ENCODE results near the gene C1orf167.
A peak's percentile ranks its signal among the peaks of the same experiment; 100 is the strongest.

Gene C1orf167

DNA sequence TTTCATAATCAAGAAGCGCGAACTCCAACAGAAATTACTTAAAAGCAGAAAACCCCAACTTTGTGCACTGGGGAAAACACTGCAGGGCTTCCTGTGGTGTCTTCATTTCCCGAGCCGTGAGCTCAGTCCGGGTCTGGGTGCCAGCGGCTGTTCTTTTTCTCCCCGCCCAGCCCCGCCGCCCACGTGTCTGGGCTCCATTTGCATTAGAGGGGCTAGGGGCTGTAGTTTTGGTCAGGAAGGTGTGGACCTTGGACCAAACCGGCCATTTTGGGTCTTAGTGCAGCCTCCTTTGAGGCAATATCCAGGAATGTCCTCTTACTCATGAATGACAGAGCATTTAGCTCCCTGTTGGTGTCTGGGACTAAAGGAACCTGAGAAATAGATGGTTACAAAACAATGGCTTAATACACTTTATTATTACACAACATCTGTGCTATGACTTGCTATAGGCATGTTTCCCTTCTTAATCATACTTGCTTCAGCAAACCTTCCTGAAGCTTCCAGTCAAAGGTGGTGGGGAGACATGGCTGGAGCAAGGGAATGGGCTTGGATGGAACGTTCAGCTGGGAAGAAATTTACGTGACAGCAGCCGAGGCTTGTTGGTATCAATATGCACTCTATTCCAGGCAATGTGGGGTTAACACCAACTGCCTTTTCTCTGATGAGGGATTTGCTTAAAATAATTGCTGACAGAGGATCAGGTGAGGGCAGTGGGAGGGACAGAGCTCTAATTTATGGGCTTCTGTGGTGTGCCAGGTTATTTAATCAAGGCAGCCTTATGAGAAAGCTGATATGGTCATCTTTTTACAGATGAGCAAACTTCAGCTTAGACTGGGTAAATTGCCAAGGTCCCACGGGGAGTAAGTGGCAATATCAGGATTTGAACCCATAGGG, 25.0 kb upstream of the C1orf167 start:
- DNase-seq: peak; percentile 97

GRCh38 chr1:11738096-11738495, 23.9 kb upstream of the C1orf167 start:
- DNase-seq: no peak

GRCh38 chr1:11738783-11739182, 23.2 kb upstream of the C1orf167 start:
- DNase-seq: peak; percentile 65

GRCh38 chr1:11740258-11741192, 21.5 kb upstream of the C1orf167 start:
- peak; percentile 93 for DNase-seq

- no peak for DNase-seq
Observed at GRCh38 chr1:11741482-11741881, 20.5 kb upstream of the C1orf167 start.

- no peak for DNase-seq
Observed at GRCh38 chr1:11741919-11742558, 20.0 kb upstream of the C1orf167 start.

- no peak for DNase-seq
Observed at GRCh38 chr1:11744287-11744686, 17.7 kb upstream of the C1orf167 start.

DNA sequence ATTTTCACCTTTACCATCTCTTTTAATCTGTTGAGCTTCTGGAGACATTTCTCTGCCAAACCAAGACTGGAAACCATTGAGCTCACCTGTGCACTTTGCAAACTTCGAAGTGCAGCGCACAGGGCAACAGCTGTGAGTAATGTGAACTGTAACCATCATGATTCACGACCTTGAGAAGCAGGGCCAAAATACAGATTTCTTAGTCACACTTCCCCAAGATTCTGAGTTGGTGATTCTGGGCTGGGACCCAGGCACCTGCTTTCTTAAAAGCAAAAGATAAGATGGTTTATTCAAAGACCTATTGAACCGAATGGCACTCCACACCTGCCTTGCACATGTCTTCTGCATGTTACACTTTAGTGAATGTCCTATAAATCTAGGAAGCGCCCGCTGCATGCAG, 15.9 kb upstream of the C1orf167 start:
- no peak for DNase-seq

GRCh38 chr1:11746795-11747487, 15.1 kb upstream of the C1orf167 start:
- no peak for DNase-seq

- no peak for DNase-seq
Observed at GRCh38 chr1:11748294-11749202, 13.4 kb upstream of the C1orf167 start.

GRCh38 chr1:11749203-11749689, 12.7 kb upstream of the C1orf167 start:
- peak; percentile 10 for DNase-seq

DNA sequence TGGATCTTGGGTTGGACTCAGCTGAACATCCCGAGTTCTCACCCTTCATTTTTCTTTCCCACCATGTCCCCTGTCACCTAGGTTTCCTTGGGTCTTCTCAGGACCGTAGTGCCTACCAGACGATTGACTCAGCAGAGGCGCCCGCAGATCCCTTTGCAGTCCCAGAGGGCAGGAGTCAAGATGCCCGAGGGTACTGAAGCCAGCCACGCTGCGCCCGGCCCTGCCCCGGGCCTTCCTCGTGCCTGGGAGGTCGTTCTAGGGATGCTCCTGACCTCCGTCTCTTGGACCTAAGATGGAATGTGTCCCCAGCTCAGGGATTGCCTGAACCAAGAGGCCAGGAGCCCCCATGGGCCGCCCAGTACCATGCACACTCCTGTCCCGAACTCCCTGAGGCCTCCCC, 12.0 kb upstream of the C1orf167 start:
- DNase-seq: no peak

- no peak for DNase-seq
Observed at GRCh38 chr1:11751087-11751486, 10.9 kb upstream of the C1orf167 start.

DNA sequence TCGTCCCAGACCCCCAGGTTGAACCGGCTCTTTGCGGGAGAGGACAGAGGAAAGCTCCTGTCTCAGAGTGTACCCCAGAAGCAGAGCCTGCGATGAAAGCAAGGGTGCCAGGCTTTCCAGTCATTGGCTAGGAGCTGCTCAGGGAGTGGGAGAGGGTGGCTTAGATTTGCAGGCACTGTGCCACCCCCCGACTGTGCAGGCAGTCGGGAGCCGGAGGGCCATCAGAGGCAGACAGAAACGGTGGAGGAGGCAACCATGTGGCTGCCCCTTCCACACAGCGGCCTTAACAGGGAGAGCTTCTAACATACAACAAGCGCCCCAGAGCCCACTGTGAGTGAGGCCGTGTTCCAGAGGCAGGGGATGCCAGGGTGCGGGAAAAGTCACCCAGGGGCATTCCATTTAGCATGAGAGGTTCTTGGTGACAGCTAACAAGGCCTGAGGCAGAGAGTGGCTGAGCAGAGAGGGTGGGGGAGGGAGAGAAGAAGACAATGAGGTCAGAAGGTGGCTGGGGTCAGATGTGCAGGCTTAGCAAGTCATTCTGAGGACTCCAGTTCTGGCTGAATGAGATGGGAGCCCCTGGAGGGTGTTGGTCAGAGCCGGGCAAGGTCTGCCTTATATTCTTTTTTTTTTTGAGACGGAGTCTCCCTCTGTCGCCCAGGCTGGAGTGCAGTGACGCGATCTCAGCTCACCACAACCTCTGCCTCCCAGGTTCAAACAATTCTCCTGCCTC, 9.5 kb upstream of the C1orf167 start:
- no peak for DNase-seq

DNA sequence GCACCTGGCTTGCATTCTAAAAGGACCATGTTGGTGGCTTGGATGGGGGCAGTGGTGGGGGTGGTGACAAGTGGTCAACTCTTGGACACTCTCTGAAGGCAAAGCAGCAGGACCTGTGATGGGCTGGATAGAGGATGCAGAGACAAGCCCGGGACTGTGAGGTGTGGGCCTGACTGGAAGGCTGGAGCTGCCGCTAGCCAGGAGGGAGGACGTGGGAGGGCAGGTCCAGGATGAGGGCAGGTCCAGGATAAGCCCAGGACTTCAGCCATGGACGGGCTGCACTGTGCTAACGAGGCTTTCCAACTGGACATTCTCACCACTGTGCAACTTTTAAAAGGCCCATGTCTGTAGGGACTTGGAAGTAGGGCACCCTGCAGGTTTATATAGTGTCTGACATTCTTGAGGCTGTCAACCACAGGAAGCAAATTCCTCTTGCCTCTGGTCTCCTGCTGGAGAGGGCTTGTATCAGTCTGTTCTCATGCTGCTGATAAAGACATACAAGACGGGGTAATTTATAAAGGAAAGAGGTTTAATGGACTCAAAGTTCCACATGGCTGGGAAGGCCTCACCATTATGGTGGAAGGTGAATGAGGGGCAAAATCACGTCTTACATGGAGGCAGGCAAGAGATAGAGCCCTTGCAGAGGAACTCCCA, 8.3 kb upstream of the C1orf167 start:
- DNase-seq: no peak

DNA sequence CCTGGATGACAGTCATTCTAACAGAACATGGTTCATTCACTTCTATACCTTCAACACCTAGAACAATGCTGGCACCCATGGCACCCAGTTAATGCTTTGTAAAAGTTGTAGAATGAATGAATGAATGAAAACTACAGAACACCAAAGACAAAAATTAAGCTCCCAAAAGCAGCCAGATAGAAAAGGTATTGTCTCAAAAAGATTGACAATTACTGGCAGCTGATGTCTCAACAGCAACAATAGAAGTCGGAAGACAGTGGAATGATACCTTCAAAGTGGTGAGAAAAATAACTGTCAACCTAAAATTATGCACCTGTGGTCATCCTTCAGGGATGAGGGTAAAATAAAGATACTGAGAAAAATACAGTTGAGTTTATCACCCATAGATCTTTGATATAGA, 4.9 kb upstream of the C1orf167 start:
- no peak for DNase-seq

GRCh38 chr1:11759791-11760190, 2.2 kb upstream of the C1orf167 start:
- DNase-seq: no peak

- no peak for DNase-seq
Observed at GRCh38 chr1:11761285-11761684, 708 bp upstream of the C1orf167 start.

DNA sequence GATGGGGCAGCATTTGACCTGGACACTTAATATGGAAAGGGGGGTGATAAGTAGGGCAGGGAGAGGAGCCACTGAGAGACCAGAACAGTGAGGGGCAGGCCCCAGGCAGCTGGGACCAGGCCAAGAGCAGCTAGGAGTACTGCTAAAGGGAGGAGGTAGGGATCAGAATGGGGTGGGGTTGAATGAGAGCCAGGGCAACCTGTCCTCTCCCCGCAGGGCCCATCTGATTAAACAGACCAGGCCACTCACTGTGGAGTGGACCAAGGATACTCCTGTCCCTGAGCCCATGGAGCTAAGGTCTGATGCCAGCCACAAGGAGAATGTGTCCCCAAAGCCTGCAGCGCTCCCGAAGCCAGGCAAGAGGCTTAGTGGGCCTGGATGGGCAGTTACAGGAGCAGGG, 2.1 kb downstream of the C1orf167 start:
- DNase-seq: no peak

DNA sequence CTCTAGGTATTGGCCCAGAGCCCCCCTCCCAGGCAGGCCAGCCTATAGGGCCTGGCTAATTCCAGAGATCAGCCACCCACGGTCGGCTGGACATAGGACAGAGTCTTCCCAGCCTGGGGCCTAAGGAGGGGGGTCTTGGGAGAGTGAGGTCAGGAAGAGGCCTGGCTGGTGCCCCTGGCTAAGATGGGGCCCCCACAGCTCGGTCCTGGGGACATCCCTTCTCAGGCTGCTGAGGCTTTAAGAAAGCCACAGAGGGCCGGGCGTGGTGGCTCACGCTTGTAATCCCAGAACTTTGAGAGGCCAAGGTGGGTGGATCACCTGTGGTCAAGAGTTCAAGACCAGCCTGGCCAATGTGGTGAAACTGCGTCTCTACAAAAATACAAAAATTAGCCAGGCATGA, 2.5 kb downstream of the C1orf167 start:
- DNase-seq: no peak

All from GF-D8 (cell line).